COLO668 (cell line): ENCODE measurements around the gene TGM3.

Source experiments
- DNase-seq: peaks from one replicate; lab custom pipeline; 2025; ENCODE audit not compliant: unreplicated experiment; lab: John Stamatoyannopoulos, UW

Gene TGM3

GRCh38 chr20:2335096-2335870 lies 39.5 kb downstream of the TGM3 start:
- no peak for DNase-seq

- DNase-seq = no peak
Observed at GRCh38 chr20:2336471-2336870, 40.7 kb downstream of the TGM3 start.

- no peak for DNase-seq
Observed at GRCh38 chr20:2337142-2337541, 41.3 kb downstream of the TGM3 start.

- no peak for DNase-seq
Observed at GRCh38 chr20:2338411-2339066, 42.7 kb downstream of the TGM3 start.

GRCh38 chr20:2340136-2340535 lies 44.3 kb downstream of the TGM3 start:
- no peak for DNase-seq

- no peak for DNase-seq
Observed at GRCh38 chr20:2340823-2341222, 45.0 kb downstream of the TGM3 start.

DNA sequence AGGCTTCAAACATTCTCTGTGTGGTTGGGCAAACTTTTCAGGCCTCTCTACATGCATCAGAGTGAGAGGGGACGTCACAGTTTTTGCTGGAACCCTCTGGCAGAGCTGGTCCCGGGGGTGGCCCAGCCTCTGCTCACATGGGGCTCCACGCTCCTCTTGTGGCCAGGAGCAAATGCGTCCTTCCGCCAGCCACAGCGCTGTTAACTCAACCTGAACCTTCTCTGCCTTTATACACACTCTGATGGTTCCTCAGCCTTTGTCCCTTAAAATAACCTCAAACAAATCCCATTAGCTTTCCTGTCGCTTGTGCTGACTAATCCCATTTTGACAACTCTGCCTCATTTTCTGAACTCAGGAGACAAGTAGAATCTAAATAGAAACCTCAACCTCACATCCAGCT lies 45.5 kb downstream of the TGM3 start:
- DNase-seq = no peak

DNA sequence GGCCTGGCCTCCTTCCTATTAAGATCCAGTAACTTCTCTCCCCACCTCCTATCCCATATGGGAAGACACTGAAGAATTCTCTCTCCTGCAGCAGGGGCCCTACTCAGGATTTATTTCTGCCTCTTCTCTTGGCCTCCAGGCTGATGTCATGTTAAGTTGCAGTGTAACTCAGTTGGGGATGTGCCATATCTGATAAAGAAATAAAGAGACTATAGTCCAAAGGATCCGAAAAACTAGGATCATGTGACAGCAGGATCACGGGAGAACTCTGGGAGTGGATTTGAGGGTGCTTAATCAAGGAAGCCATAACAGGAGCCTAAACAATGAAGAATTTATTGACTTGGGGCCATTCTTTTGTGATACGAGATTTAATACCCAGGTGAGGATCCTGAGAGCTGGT lies 46.4 kb downstream of the TGM3 start:
- no peak for DNase-seq

DNA sequence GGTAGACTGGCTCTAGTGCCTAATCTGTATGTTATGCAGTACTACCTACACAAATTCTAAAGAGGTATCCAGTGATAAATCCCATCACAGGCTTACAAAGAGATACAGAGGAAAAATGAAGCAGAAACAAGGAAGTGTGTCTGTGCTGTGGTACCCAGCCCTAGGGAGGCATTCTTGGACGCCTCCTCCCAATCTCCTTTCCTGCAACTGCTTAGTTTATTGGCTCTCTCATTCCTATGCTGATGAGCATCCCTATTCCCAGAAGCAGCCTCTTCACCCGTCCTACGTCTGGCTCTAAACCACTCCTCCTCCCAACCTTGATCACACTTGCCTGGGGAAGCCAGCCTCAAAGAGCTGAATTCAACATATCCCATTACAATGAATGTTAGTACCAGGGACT lies 50.4 kb downstream of the TGM3 start:
- no peak for DNase-seq

GRCh38 chr20:2348336-2348735 lies 52.5 kb downstream of the TGM3 start:
- DNase-seq = no peak

DNA sequence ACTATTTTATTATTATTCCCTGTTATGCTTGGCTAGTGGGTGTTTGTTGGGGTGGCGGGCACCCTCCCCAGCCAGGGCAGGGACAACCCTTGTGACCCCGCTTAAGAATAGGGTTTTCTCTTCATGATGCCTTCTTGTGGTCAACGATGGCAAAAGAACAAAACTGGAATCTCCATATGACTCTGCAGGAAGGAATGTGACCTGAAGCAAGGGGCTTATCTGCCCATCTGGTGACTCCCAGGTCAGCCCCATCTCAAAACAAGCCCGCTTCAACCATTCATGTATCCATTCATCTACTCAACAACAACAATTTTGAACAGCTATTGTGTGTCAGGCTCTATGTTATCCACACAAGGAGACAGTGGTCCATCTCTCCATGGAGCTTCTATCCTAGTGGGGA lies 54.0 kb downstream of the TGM3 start:
- DNase-seq = no peak

- no peak for DNase-seq
Observed at GRCh38 chr20:2350606-2351005, 54.8 kb downstream of the TGM3 start.

DNA sequence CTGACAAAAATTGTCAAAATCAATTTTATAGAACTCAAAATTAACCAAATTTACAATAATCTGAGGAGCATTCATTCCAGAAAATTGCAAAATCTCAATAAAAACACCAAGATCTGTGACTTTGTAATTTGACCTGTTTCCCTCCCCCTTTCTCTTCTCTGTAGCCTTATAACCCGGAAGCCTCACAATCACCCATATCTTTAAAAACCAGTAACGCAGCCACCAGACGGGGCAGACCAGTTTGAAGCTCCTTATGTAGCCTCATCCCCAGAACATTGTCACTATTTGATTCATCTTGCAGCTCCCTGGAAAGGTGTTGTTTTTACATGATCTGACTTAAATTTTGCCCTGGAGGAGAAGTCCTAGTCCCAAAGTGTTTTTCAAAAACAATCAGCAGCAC lies 57.4 kb downstream of the TGM3 start:
- DNase-seq = no peak

- DNase-seq = no peak
Observed at GRCh38 chr20:2357114-2357513, 61.3 kb downstream of the TGM3 start.

DNA sequence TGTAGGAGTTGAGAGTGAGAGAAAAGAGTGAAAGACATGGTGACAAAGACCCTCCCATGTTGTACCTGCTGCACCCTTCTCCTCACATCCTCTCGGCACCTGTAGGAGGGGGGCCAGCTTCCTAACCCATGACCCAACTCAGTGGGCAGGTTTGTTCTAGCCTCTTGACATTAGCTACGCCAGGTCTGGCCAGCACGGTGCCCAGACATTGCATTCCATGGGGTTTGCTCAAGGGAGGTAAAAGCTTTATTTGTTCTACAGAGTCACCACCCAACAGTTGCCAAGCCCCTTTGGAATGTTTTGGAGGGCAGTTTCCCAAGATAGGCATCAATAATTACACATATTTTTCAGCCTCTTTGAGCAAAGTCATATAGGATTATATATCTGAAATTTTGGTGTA lies 62.2 kb downstream of the TGM3 start:
- DNase-seq = no peak

- no peak for DNase-seq
Observed at GRCh38 chr20:2361035-2361593, 65.3 kb downstream of the TGM3 start.

GRCh38 chr20:2363187-2363586 lies 67.4 kb downstream of the TGM3 start:
- no peak for DNase-seq

DNA sequence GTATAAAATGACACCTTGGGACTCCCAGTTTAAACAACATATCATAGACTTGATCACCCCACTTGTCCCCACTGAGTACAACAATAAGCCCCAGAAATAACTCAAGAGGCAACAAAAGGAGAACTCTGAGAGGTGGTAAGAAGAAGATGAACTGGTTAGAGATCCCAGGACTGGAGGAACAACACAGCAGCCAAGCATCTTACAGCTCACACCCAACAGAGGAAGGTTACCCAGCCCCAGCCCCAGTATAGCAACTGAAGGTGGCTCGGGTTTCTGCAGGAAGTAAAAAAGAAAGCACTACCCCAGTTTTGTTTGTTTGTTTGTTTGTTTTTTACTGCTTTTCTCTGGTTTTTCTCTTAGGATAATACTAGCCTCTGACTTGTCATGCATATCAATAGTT lies 67.8 kb downstream of the TGM3 start:
- no peak for DNase-seq

GRCh38 chr20:2364044-2364443 lies 68.2 kb downstream of the TGM3 start:
- DNase-seq = no peak

DNA sequence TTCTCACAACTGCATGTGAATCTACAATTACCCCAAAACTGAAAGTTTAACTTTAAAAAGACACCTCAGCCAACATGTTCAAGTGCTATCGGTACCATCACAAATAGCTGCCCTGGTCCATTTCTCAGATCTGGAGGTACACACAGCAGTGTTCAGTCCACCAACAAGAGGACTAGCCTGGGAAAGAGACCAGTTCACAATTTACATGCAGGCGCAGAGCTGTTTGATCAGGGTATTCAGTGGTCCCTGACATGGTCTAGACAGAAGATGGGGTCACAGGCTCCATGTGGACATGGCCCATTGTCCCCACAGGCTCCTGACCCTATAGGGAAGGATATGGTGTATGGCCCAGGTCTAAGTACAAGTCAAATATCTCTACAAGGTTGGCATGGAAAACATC lies 69.3 kb downstream of the TGM3 start:
- no peak for DNase-seq

DNA sequence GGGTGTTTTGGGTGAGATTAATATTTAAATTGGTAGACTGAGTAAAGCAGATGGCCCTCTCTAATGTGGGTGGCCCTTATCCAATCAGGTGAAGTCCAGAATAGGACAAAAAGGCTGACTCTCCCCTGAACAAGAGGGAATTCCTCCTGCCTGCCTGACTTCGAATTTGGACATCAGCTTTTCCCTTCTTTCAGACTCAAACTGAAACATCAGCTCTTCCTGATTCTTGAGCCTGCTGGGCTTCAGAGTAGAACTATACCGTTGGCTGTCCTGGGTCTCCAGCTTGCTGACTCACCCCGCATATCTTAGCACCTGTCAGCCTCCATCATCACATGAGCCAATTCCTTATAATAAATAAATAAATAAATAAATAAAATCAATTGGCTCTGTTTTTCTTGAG lies 69.9 kb downstream of the TGM3 start:
- DNase-seq = no peak

DNA sequence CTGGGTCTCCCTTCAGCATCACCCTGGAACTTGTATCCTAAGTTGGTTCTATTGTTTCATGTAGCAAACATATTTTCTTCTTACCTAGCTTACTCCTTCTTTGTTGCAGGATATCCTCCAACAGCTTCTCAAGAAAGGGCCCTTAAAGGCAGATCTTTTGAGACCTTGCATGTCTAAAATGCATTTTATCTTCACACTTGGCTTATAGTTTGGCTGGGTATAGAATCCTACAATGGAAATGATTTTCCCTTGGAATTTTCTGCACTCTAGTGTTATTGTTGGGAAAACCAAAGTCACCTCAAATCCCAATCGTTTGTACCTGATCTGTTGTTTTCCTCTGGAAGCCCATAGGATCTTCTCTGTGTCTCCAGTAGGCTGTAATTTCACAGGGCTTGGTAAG lies 72.8 kb downstream of the TGM3 start:
- no peak for DNase-seq

GRCh38 chr20:2373098-2373497 lies 77.3 kb downstream of the TGM3 start:
- no peak for DNase-seq
